ENCODE results near the gene TCF23. TPM values are rescaled to one million over a fixed set of nuclear protein-coding genes. Genes with fewer than 3 reads are reported as not detected.

The TCF23 gene
- total RNA-seq, 1 experiment from 2014 or later: 0.13 TPM

DNA sequence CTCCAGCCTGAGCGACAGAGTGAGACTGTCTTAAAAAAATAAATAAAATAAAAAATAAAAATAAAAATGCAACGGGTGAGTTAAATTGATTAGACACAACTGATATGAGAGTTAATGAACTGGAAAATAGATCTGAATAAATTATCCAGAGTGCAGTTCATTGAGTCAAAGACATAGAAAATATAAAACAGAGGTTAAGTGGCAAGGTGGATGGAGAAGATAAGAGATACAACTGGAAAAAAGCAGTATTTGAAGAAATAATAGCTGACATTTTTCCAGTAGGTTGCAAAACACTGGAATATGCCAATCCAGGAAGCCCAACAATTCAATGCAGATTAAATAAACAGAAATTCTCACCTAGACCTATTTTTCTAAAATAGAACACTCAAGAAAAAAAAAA lies 40.6 kb upstream of the TCF23 start:
- Mint-ChIP-seq H3K27me3 (ENCODE audit: low read depth) (0 out of 2 replicates have a peak, but pooled peaks cover 5% of the 10 kb centered on the region), H3K9me3 (no peaks in the 10 kb centered on the region), H3K36me3 (no peaks in the 10 kb centered on the region), H3K27ac (no peak overlapping the region), H3K4me1 (peaks cover 2% of the 10 kb centered on the region; the same call in 1 of the 2 replicates), H3K4me3 (no peak overlapping the region)
- TF ChIP-seq ZNF396 (CRISPR knock-in tag; IDR thresholded peaks at IDR 0.05; ENCODE audit: borderline replicate concordance) (no peak), E2F5 (CRISPR knock-in tag; IDR thresholded peaks at IDR 0.05) (no peak), NR2C2 (CRISPR knock-in tag; IDR thresholded peaks at IDR 0.05) (no peak), HMGA2 (CRISPR knock-in tag; IDR thresholded peaks at IDR 0.05) (no peak), ZBTB21 (CRISPR knock-in tag; IDR thresholded peaks at IDR 0.05; ENCODE audit: borderline replicate concordance) (no peak), ZNF671 (CRISPR knock-in tag; IDR thresholded peaks at IDR 0.05) (no peak), ZNF263 (CRISPR knock-in tag; IDR thresholded peaks at IDR 0.05; ENCODE audit: low read depth) (no peak), TP53 (CRISPR knock-in tag; IDR thresholded peaks at IDR 0.05) (no peak), NFYB (CRISPR knock-in tag; conservative IDR thresholded peaks at IDR 0.05; ENCODE audit: low read depth) (no peak), NFE2L1 (CRISPR knock-in tag; IDR thresholded peaks at IDR 0.05) (no peak), GTF2I (CRISPR knock-in tag; conservative IDR thresholded peaks at IDR 0.05) (no peak), RORB (CRISPR knock-in tag; IDR thresholded peaks at IDR 0.05) (no peak), SMAD3 (CRISPR knock-in tag; IDR thresholded peaks at IDR 0.05; ENCODE audit: borderline replicate concordance) (no peak), ZNF423 (CRISPR knock-in tag; IDR thresholded peaks at IDR 0.05) (no peak), IRF2 (CRISPR knock-in tag; IDR thresholded peaks at IDR 0.05; ENCODE audit: borderline replicate concordance, low read depth) (no peak), JAZF1 (CRISPR knock-in tag; IDR thresholded peaks at IDR 0.05) (no peak), ATF3 (CRISPR knock-in tag; conservative IDR thresholded peaks at IDR 0.05) (no peak), TEAD4 (CRISPR knock-in tag; IDR thresholded peaks at IDR 0.05) (no peak), ZNF219 (CRISPR knock-in tag; IDR thresholded peaks at IDR 0.05; ENCODE audit: borderline replicate concordance) (no peak), NR1H2 (CRISPR knock-in tag; IDR thresholded peaks at IDR 0.05) (no peak)
- ChIA-PET CTCF (interaction anchor here (1.2 to 1.9 kb wide), 2 partner anchors 25 to 62 kb away, joined by 4 to 9 read pairs; no protein-coding TSS in a partner anchor), POLR2A (no interaction called here)
- no peak for DNase-seq (ENCODE audit: low spot score)
- ATAC-seq: no peak

GRCh38 chr2:27109083-27109482 lies 39.7 kb upstream of the TCF23 start:
- Mint-ChIP-seq H3K27me3 (ENCODE audit: low read depth) (0 out of 2 replicates have a peak, but pooled peaks cover 5% of the 10 kb centered on the region), H3K4me1 (peaks cover 2% of the 10 kb centered on the region; the same call in 1 of the 2 replicates), H3K27ac (no peak overlapping the region), H3K4me3 (no peak overlapping the region), H3K9me3 (no peaks in the 10 kb centered on the region), H3K36me3 (no peaks in the 10 kb centered on the region)
- DNase-seq (ENCODE audit: low spot score) (no peak), ATAC-seq (no peak)
- CTCF ChIA-PET: interaction anchor here (1.1 to 1.9 kb wide), 3 partner anchors 24 to 183 kb away, joined by 3 to 9 read pairs (median 4); no protein-coding TSS in a partner anchor
- POLR2A ChIA-PET: no interaction called here
- TF ChIP-seq HMGA2 (CRISPR knock-in tag; IDR thresholded peaks at IDR 0.05) (no peak), ZNF121 (CRISPR knock-in tag; IDR thresholded peaks at IDR 0.05) (no peak), ZNF263 (CRISPR knock-in tag; IDR thresholded peaks at IDR 0.05; ENCODE audit: low read depth) (no peak), NR3C1 (CRISPR knock-in tag; conservative IDR thresholded peaks at IDR 0.05; ENCODE audit: low read depth) (no peak), CREB1 (CRISPR knock-in tag; IDR thresholded peaks at IDR 0.05) (no peak), TCF7 (CRISPR knock-in tag; IDR thresholded peaks at IDR 0.05; ENCODE audit: low read depth) (no peak), PRRX2 (CRISPR knock-in tag; IDR thresholded peaks at IDR 0.05) (no peak), ZNF396 (CRISPR knock-in tag; IDR thresholded peaks at IDR 0.05; ENCODE audit: borderline replicate concordance) (no peak), TEAD4 (CRISPR knock-in tag; IDR thresholded peaks at IDR 0.05) (no peak), GTF2I (CRISPR knock-in tag; conservative IDR thresholded peaks at IDR 0.05) (no peak)
- TF ChIP-seq, protein P1, sequence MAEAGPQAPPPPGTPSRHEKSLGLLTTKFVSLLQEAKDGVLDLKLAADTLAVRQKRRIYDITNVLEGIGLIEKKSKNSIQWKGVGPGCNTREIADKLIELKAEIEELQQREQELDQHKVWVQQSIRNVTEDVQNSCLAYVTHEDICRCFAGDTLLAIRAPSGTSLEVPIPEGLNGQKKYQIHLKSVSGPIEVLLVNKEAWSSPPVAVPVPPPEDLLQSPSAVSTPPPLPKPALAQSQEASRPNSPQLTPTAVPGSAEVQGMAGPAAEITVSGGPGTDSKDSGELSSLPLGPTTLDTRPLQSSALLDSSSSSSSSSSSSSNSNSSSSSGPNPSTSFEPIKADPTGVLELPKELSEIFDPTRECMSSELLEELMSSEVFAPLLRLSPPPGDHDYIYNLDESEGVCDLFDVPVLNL (CRISPR knock-in tag; IDR thresholded peaks at IDR 0.05; ENCODE audit: borderline replicate concordance, low read depth): no peak
- TF ChIP-seq, protein P2, sequence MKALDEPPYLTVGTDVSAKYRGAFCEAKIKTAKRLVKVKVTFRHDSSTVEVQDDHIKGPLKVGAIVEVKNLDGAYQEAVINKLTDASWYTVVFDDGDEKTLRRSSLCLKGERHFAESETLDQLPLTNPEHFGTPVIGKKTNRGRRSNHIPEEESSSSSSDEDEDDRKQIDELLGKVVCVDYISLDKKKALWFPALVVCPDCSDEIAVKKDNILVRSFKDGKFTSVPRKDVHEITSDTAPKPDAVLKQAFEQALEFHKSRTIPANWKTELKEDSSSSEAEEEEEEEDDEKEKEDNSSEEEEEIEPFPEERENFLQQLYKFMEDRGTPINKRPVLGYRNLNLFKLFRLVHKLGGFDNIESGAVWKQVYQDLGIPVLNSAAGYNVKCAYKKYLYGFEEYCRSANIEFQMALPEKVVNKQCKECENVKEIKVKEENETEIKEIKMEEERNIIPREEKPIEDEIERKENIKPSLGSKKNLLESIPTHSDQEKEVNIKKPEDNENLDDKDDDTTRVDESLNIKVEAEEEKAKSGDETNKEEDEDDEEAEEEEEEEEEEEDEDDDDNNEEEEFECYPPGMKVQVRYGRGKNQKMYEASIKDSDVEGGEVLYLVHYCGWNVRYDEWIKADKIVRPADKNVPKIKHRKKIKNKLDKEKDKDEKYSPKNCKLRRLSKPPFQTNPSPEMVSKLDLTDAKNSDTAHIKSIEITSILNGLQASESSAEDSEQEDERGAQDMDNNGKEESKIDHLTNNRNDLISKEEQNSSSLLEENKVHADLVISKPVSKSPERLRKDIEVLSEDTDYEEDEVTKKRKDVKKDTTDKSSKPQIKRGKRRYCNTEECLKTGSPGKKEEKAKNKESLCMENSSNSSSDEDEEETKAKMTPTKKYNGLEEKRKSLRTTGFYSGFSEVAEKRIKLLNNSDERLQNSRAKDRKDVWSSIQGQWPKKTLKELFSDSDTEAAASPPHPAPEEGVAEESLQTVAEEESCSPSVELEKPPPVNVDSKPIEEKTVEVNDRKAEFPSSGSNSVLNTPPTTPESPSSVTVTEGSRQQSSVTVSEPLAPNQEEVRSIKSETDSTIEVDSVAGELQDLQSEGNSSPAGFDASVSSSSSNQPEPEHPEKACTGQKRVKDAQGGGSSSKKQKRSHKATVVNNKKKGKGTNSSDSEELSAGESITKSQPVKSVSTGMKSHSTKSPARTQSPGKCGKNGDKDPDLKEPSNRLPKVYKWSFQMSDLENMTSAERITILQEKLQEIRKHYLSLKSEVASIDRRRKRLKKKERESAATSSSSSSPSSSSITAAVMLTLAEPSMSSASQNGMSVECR (CRISPR knock-in tag; IDR thresholded peaks at IDR 0.05; ENCODE audit: borderline replicate concordance): no peak
- TF ChIP-seq, protein P3, sequence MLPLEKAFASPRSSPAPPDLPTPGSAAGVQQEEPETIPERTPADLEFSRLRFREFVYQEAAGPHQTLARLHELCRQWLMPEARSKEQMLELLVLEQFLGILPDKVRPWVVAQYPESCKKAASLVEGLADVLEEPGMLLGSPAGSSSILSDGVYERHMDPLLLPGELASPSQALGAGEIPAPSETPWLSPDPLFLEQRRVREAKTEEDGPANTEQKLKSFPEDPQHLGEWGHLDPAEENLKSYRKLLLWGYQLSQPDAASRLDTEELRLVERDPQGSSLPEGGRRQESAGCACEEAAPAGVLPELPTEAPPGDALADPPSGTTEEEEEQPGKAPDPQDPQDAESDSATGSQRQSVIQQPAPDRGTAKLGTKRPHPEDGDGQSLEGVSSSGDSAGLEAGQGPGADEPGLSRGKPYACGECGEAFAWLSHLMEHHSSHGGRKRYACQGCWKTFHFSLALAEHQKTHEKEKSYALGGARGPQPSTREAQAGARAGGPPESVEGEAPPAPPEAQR (CRISPR knock-in tag; IDR thresholded peaks at IDR 0.05): no peak
